ENCODE measurements around the gene PLEKHA7. TPM values are rescaled to one million over a fixed set of nuclear protein-coding genes. Genes with fewer than 3 reads are reported as not detected.

The PLEKHA7 gene
- total and polyA plus RNA-seq, 2 of the 13 experiments (the other 11 are each of a cell fraction or from before 2014, with no cell fraction given), result 17.5 to 18.7 TPM

DNA sequence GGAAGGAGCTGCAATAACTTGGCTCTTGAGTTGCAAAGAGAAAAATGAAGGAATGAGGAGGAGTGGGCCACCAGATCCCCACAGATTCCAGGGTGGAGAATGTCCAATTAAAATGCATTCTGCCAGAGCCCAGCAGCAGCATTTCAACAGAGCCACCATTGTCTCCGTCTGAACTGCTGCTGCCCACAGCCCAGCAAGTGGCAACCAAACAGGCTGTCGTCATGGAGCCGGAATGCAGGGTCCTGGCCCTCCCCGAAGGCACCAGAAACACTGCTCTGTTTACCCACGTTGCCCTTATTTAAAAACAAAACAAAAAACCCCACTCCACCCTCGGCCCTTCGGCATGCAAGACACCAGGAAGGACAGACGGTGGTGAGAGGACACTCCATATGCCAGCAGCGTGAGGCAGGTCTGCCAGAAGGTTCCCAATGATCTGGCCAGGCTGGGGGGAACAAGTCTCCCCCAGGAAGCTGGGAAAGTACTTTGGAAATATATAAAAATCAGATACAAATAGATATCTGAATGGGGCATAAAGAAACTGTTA lies 32.5 kb downstream of the PLEKHA7 start (continued):
- no peak for TF ChIP-seq SMARCE1 (IDR thresholded peaks at IDR 0.05; ENCODE audit: borderline replicate concordance)
- no peak for TF ChIP-seq ZSCAN20 (CRISPR knock-in tag; IDR thresholded peaks at IDR 0.05; ENCODE audit: borderline replicate concordance)
- TF ChIP-seq ZBTB3 (CRISPR knock-in tag; IDR thresholded peaks at IDR 0.05; ENCODE audit: borderline replicate concordance, low read depth), result no peak
- no peak for TF ChIP-seq ZNF121 (CRISPR knock-in tag; IDR thresholded peaks at IDR 0.05)
- no peak for TF ChIP-seq ZNF354B (CRISPR knock-in tag; IDR thresholded peaks at IDR 0.05)
- TF ChIP-seq ZNF619 (CRISPR knock-in tag; IDR thresholded peaks at IDR 0.05), result no peak
- TF ChIP-seq, protein P1, sequence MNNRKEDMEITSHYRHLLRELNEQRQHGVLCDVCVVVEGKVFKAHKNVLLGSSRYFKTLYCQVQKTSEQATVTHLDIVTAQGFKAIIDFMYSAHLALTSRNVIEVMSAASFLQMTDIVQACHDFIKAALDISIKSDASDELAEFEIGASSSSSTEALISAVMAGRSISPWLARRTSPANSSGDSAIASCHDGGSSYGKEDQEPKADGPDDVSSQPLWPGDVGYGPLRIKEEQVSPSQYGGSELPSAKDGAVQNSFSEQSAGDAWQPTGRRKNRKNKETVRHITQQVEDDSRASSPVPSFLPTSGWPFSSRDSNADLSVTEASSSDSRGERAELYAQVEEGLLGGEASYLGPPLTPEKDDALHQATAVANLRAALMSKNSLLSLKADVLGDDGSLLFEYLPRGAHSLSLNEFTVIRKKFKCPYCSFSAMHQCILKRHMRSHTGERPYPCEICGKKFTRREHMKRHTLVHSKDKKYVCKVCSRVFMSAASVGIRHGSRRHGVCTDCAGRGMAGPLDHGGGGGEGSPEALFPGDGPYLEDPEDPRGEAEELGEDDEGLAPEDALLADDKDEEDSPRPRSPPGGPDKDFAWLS (CRISPR knock-in tag; IDR thresholded peaks at IDR 0.05; ENCODE audit: borderline replicate concordance), result no peak
- TF ChIP-seq ARNT (IDR thresholded peaks at IDR 0.05), result no peak
- TF ChIP-seq ZNF33A (CRISPR knock-in tag; IDR thresholded peaks at IDR 0.05; ENCODE audit: borderline replicate concordance), result no peak
- TF ChIP-seq ZNF335 (CRISPR knock-in tag; IDR thresholded peaks at IDR 0.05), result no peak
- TF ChIP-seq, protein P2, sequence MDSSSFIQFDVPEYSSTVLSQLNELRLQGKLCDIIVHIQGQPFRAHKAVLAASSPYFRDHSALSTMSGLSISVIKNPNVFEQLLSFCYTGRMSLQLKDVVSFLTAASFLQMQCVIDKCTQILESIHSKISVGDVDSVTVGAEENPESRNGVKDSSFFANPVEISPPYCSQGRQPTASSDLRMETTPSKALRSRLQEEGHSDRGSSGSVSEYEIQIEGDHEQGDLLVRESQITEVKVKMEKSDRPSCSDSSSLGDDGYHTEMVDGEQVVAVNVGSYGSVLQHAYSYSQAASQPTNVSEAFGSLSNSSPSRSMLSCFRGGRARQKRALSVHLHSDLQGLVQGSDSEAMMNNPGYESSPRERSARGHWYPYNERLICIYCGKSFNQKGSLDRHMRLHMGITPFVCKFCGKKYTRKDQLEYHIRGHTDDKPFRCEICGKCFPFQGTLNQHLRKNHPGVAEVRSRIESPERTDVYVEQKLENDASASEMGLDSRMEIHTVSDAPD (CRISPR knock-in tag; IDR thresholded peaks at IDR 0.05), result no peak
- no peak for TF ChIP-seq FOSL1 (CRISPR knock-in tag; IDR thresholded peaks at IDR 0.05; ENCODE audit: borderline replicate concordance)
- no peak for TF ChIP-seq DNMT1 (CRISPR knock-in tag; IDR thresholded peaks at IDR 0.05)
- no peak for TF ChIP-seq CBFB (CRISPR knock-in tag; IDR thresholded peaks at IDR 0.05)
- TF ChIP-seq, protein P3, sequence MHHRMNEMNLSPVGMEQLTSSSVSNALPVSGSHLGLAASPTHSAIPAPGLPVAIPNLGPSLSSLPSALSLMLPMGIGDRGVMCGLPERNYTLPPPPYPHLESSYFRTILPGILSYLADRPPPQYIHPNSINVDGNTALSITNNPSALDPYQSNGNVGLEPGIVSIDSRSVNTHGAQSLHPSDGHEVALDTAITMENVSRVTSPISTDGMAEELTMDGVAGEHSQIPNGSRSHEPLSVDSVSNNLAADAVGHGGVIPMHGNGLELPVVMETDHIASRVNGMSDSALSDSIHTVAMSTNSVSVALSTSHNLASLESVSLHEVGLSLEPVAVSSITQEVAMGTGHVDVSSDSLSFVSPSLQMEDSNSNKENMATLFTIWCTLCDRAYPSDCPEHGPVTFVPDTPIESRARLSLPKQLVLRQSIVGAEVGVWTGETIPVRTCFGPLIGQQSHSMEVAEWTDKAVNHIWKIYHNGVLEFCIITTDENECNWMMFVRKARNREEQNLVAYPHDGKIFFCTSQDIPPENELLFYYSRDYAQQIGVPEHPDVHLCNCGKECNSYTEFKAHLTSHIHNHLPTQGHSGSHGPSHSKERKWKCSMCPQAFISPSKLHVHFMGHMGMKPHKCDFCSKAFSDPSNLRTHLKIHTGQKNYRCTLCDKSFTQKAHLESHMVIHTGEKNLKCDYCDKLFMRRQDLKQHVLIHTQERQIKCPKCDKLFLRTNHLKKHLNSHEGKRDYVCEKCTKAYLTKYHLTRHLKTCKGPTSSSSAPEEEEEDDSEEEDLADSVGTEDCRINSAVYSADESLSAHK (CRISPR knock-in tag; IDR thresholded peaks at IDR 0.05; ENCODE audit: borderline replicate concordance), result no peak
- TF ChIP-seq MZF1 (CRISPR knock-in tag; IDR thresholded peaks at IDR 0.05; ENCODE audit: borderline replicate concordance), result no peak
- no peak for TF ChIP-seq ZNF891 (CRISPR knock-in tag; IDR thresholded peaks at IDR 0.05)
- TF ChIP-seq MXI1 (IDR thresholded peaks at IDR 0.05; ENCODE audit: borderline replicate concordance, low read depth, low read length), result peak; percentile 71; the same call in 1 of the 3 replicates
- TF ChIP-seq ZFP90 (CRISPR knock-in tag; IDR thresholded peaks at IDR 0.05; ENCODE audit: borderline replicate concordance), result no peak
- no peak for TF ChIP-seq HMG20B (CRISPR knock-in tag; conservative IDR thresholded peaks at IDR 0.05)
- no peak for TF ChIP-seq TCF7L2 (IDR thresholded peaks at IDR 0.05; ENCODE audit: low read depth, low read length)
- TF ChIP-seq RORA (CRISPR knock-in tag; IDR thresholded peaks at IDR 0.05), result no peak
- TF ChIP-seq, protein P4, sequence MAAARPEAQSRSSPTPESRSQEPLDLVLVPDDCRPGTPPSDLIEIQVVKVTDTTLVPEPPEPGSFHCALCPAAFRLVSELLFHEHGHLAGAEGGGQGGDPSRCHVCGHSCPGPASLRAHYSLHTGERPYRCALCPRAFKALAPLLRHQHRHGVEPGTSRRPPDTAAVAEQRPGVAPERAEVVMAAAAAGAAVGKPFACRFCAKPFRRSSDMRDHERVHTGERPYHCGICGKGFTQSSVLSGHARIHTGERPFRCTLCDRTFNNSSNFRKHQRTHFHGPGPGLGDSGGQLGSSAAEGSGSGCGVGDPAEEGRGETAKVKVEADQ (CRISPR knock-in tag; IDR thresholded peaks at IDR 0.05; ENCODE audit: borderline replicate concordance), result no peak
- TF ChIP-seq, protein P5, sequence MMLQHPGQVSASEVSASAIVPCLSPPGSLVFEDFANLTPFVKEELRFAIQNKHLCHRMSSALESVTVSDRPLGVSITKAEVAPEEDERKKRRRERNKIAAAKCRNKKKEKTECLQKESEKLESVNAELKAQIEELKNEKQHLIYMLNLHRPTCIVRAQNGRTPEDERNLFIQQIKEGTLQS (CRISPR knock-in tag; IDR thresholded peaks at IDR 0.05), result peak; percentile 88
